ENCODE measurements around the gene NOVA2.

NOVA2 gene

DNA sequence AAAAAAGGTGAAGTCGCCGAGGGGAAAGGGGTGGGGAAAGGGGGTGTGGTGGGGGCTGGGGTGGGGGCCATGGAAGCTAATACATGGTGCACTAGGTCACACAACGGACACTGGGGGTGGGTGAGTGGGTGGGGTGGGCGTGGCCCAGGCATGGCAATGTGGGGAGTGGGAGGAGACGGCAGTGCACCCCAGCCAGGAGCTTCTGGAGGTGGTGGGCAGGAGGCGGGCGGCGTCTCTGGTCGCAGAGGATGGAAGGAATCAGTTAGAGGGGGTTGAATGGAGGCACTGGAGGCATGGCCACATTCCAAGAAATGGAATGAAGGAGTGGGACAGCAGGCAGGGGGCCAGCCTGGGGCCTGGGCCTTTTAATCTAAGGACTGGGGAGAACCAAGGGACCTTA, 39.9 kb downstream of the NOVA2 start:
- no peak for DNase-seq (ENCODE audit: low read depth)
- H3K4me3 ChIP-seq (ENCODE audit: low read depth, low read length) = no peak overlapping the region

DNA sequence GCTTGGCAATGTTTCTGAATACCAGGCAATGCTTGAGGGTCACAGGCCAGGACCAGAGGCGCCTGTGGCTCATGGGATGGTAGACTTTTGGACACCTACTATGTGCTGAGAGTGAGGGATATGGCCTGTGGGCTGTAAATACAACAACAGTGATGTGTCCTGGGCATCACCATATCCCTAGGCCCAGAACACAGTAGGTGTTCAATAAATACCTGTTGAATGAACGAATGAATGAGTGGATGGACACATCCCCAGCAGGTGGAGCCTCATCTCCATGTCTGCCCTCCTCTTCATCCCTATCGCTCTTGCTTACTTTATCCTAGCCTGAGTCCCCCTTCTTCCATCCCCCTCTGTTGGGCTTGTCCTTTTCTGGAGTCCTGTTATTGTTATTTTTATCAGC, 42.6 kb downstream of the NOVA2 start:
- no peak overlapping the region for H3K4me3 ChIP-seq (ENCODE audit: low read depth, low read length)
- DNase-seq (ENCODE audit: low read depth) = no peak

DNA sequence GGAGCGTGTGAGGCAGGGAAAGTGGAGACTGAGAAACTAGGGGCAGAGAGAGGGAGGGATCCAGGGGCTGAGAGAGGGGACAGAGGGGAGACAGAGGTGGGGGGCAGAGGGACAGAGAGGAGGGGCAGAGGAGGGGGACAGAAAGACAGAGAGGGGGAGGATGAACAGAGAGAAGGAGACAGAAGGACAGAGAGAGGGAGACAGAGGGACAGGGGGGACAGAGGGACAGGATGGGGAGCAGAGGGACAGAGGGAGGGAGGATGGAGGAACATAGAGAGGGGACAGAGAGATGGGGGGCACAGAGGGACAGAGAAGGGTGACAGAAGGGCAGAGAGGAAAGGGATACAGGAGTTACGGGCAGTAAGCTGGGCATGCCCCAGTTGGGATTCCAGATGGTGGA, 44.4 kb downstream of the NOVA2 start:
- H3K4me3 ChIP-seq (ENCODE audit: low read depth, low read length) = no peak overlapping the region
- DNase-seq (ENCODE audit: low read depth) = no peak

DNA sequence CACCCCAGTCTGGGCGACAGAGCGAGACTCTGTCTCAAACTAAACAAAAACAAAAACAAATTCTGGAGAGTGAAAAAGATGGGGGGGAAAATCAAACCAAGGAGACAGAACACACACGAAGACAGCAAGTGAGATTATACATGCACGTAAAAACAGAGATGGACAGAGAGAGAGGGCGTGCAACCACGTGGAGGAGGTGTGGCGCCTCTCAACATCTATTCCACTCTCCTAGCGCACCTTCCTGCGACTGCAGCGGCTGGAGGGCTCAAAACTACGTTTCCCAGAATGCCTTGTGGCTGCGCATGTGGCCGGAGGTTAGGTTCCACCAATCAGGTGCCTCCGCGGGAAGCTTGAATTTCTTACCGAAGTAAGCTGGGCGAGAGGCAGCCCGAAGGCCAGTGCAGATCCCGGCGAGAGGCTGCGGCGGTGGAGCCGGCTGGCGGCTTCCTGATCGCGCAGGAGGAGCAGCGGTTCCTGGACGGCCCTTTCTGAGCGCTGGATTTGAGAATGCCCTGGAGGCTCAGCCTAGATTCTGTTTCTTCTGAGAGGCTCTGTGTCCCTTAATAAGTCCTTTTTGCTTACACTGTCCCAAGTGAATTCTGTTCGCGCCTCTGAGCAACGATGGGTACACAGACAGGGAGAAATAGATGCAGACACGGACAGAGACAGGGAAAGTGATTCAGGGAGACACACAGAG, 46.0 kb downstream of the NOVA2 start:
- no peak overlapping the region for H3K4me3 ChIP-seq (ENCODE audit: low read depth, low read length)
- peak; percentile 36 for DNase-seq (ENCODE audit: low read depth)

DNA sequence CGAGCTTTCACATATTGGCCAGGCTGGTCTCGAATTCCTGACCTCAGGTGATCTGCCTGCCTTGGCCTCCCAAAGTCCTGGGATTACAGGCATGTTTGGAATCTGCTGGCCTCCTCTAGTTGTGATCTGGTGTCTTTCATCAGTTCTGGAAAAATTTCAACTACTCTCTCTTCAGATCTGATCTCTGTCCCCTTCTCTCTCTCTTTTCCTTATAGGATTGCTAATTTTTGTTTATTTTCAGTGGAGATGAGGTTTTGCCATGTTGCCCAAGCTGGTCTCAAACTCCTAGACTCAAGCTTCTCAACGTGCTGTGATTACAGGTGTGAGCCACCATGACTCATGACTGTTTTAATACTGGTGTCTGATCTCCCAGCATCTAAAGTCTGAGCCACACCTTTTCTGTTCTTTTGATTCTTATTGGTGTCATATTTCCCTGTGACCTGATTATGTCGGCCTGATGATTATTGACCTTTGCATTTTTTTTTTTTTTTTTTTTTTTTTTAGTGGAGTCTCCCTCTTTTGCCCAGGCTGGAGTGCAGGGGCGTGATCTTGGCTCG, 48.7 kb downstream of the NOVA2 start:
- DNase-seq (ENCODE audit: low read depth) = no peak
- no peak overlapping the region for H3K4me3 ChIP-seq (ENCODE audit: low read depth, low read length)

DNA sequence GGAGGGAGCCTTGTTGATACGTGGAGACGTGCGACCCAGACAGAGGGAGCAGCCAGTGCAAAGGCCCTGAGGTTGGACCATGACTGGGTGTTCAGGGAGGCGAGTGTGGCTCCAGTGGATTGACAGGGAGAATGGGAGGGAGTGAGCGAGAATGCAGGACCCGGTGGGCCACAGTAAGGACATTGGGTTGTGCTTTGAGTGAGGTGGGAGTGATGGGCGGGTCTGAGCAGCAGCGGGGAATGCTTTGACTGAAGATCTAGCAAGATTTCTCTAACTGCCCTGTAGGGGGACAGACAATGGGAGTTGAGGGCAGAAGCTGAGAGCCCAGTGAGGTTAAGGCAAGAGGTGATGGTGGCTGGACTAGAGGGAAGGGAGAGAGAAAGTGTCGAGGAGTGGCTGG, 51.4 kb downstream of the NOVA2 start:
- no peak for DNase-seq (ENCODE audit: low read depth)

DNA sequence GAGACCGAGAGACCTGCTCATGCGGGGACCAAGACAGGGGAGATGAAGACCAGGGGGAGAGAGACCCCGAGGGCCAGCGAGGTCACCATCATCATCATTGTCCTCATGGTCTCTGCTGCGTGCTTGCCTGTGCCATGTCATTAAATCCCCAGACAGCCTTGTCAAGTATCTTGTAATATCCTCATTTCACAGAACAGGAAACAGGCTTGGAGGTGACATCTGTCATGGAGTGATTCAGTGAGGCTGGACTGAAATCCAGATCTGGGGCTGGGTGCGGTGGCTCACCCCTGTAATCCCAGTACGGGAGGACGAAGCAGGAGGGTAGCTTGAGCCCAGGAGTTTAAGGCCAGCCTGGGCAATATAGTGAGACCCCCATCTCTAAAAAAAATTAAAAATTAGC, 53.2 kb downstream of the NOVA2 start:
- no peak for DNase-seq (ENCODE audit: low read depth)
- H3K4me3 ChIP-seq (ENCODE audit: low read depth, low read length) = no peak overlapping the region

More for the DNA sequence above, 51.4 kb downstream of the NOVA2 start:
- H3K4me3 ChIP-seq (ENCODE audit: low read depth, low read length) = no peak overlapping the region

DNA sequence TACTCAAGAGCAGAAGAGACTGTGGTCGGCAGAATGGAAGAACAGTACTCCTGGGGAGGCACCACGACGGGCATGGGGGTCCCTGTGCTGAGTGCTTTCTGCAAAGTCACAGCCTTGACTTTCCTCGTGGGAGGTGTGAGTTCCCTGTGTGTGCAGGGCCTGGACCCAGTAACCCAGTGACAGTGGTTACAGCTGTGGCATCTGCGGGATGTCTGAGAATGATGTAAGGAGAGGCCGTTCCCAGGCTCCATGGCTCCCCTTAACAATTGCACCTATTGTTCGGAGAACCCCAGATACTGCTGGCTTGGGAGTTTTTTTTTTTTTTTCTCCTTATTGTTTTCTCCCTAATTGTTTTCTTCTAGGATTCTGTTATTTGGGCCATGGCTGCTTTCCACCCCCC, 54.0 kb downstream of the NOVA2 start:
- no peak for DNase-seq (ENCODE audit: low read depth)
- no peak overlapping the region for H3K4me3 ChIP-seq (ENCODE audit: low read depth, low read length)

DNA sequence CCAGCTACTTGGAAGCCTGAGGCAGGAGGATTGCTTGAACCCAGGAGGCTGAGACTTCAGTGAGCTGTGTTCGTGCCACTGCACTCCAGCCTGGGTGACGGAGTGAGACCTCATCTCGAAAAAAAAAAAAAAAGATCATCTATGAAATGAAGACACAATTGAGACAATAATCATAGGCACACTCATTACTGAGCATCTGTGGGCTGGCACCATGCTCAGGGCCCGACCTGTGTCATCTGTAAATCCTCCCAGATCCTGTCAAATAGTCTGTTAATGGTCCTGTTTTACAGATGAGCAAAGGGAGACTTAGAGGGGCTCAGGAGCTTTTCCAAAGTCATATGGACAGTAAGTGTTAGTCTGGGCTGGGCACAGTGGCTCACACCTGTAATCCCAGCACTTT, 54.9 kb downstream of the NOVA2 start:
- no peak overlapping the region for H3K4me3 ChIP-seq (ENCODE audit: low read depth, low read length)
- no peak for DNase-seq (ENCODE audit: low read depth)

DNA sequence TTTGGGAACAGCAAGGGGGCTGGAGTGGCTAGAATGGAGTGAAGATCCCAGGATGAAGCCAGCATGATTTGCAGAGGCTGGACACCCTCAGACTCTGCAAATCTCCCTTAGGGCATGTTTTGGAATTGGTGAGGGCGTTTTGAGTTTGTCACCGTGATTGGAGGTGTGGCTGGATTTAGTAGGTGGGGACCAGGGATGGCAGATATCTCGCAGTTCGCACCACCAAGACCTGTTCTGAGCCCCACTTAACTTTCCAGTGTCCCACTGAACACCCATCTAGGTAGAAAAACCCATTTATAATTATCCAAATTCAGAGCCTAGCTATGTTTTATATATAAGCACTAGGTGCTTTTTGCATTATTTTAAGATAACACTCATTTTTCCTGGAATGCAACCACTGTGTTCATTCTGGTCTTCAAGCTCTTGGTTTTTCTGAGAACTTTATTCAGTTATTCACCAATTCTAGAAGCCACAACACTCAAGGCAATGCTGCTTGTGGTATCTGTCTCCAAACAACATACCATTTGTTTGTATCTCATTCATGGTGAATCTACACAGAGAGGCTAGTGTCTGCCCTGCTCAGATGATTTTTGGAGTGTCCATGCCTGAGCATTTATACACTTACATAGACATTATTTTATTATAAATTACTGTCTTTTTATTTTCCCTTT, 56.1 kb downstream of the NOVA2 start:
- no peak for DNase-seq (ENCODE audit: low read depth)
- no peak overlapping the region for H3K4me3 ChIP-seq (ENCODE audit: low read depth, low read length)

DNA sequence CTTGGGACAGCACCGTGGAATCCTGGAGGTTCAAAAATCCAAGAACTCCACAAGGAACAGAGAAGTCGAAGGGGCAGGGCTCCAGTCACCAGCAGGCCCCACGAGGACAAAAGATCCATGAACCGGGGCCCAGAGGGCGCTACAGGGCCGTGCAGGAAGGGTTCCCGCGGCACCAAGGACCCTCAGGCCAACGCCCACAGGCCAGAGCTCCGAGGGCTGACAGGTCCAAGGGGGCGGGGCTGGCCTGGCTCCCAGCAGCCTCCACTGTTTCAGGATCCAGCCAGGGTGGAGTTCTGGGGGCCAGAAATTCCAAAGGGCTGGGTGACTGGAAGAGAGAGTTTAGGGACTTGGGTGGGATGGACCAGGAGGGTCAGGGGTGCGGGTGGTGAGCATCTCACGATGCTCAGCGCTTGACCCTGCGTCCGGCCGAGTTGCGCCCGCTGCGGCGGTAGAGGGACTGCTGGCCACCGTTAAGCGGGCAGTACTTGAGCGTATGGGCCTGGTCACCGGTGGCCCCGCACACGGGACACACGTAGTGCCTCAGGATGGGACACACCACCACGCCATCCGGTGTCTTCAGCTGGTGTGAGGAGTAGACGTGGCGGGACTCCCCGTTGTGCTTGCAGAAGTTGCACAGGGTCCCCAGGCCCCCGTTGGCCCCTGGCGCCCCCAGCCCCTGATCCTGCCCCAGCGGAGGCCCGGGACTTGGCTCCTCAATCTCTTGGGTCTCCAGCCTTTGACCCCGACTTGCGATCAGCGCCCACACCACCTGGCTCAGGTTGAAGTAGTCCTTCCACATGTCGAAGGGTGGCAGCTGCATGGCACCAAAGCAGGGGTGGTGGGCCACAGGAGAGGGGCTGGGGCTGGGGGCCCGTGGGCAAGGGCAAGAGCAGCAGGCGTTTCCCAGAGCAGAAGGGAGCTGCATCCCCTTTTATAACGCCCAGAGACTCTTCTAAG, 59.5 kb downstream of the NOVA2 start, which contains the start of gene NANOS2:
TSS of gene NANOS2 (minus strand) at position 905 of the 957 bp plus-strand sequence. CDS start at position 820, 85 bp downstream.
- H3K4me3 ChIP-seq (ENCODE audit: low read depth, low read length) = no peak within 1 kb of the TSS
- DNase-seq (ENCODE audit: low read depth) = no peak

DNA sequence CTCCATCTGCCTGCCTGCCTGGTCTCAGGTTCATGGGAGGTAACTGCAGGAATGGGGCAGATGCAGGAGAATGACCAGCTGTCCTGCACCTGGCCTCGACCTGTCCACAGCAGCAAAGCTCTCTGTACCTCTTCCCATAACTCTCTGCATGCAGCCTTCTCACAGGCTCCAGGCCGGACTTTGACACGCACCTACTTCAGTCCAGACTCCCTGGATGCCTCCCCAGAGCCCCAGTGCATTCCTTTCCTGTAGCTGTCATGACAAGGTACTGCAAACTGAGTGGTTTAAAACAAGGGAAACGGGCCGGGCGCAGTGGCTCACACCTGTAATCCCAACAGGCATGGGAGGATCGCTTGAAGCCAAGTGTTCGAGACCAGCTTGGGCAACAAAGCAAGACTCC, 62.4 kb downstream of the NOVA2 start:
- H3K4me3 ChIP-seq (ENCODE audit: low read depth, low read length) = no peak overlapping the region
- no peak for DNase-seq (ENCODE audit: low read depth)

DNA sequence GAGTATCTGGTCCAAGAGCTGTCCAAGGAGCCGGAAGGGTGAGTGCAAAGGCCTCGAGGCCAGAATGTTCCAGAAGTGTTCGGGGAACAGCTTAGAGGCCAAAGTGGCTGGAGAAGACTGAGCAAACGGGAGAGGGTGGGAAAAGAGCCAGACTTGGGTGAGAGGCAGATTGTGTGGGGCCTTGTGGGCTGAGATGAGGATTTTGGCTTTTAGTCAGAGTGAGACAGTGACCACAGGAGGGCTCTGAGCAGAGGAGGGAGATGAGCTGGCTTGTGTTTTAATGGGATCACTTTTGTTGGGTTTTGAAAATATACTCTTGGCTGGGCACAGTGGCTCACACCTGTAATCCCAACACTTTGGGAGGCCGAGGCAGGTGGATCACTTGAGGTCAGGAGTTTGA, 64.7 kb downstream of the NOVA2 start:
- no peak overlapping the region for H3K4me3 ChIP-seq (ENCODE audit: low read depth, low read length)
- no peak for DNase-seq (ENCODE audit: low read depth)

DNA sequence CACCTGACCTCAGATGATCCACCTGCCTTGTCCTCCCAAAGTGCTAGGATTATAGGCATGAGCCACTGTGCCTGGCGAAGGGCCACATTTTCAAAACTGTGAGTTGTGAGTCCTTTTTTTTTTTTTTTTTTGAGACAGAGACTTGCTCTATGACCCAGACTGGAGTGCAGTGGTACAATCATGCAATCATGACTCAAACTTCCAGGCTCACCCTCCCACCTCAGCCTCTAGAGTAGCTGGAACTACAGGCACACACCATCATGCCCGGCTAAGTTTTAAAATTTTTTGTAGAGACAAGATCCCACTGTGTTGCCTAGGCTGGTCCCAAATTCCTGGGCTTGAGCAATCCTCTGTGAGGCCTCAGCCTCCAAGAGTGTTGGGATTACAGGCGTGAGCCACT, 67.4 kb downstream of the NOVA2 start:
- DNase-seq (ENCODE audit: low read depth) = no peak
- H3K4me3 ChIP-seq (ENCODE audit: low read depth, low read length) = no peak overlapping the region

DNA sequence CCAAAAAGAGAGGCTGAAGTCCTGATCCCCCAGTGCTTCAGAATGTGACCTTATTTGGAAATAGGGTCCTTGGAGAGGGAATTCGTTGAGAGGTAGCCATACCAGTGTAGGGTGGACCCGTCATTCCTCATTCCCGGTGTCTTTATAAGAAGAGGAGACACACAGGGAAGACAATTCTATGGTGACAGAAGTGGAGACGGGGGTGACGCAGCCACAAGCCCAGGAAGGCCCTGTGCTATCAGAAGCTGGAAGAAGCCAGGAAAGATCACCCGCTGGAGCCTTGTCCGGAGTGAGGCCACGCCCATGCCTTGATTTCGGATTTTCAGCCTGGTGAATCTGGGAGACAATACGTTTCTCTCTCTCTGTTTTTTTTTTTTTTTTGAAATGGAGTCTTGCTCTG, 68.7 kb downstream of the NOVA2 start:
- no peak overlapping the region for H3K4me3 ChIP-seq (ENCODE audit: low read depth, low read length)
- DNase-seq (ENCODE audit: low read depth) = no peak

DNA sequence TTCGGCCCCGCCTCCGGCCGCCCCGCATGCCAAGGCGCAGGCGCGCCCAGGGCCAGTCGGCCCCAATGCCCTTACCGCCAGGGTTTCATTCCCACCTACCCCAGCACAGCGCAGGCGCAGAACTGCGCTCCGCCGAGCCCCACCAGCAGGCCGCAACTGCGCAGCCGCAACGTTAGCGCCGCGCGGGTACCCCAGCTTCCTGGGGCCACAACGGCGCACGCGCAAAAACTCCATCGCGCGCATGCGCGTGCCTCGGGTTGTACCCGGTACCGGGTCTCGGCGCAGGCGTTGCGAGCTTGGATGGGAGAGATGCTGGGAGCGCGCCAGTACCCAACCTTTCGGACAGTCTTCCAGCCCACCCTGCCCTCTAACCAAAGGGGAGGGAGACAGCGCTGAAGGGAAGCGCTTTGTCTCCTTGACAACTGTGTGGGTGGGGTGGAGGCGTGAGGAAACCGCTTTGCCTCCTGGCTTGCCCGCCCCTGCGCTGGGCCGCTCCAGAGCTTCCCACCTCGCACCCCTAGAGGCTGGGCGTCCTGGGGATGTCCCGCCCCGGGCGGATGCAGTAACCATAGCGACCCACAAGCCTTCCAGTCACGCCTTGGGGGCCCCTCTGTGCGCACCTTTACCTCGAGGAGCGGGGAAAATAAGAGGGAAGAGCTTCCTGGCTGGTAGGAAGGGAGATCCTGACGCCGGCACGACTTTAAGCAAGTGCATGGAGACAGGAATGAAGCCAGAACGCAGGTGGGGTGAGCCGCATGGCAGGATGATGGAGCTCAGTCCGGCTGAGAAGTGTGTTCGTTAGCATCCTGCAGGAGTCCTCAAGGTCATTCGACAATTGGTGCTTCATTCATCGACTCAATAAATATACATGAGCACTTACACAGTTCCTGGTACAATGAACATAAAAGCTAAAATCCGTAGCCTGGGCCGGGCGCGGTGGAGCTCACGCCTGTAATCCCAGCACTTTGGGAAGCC, 70.7 kb downstream of the NOVA2 start:
- DNase-seq (ENCODE audit: low read depth) = peak; percentile 79
- H3K4me3 ChIP-seq (ENCODE audit: low read depth, low read length) = peak overlapping the region; percentile 83

DNA sequence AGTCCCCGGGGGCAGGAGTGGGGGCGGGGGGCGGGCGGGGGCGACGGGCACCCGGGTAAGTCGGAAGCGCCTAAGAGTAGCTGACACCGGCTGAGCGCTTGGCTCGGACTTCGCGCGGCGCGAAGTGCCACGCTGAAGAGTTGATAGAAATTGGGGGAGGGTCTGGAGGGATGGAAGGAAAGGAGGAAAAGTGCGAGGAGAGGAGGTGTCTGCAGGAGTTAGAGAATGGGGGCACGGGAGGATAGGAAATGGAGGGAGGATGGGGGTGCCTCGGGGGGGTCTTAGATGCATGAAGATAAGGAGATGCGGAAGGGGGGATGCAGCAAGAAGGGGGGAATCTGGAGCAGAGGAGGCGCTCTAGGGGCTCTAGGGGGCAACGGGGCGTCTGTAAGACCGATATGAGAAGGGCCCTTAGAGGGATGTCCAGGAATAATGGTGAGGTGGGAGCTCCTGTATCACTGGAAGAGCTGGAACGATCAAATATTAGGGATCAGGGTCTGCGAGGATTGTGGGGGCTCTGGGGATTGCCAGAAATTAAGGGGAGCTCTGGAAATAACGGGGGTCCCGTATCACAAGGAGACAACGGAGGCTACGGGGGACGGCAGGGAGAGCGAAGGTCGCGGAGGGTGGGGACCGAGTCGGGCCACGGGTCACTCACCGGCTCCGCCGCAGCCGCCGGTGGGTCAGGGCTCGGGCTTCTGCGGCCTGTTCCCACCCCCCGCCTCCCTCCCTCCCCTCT, 71.6 kb downstream of the NOVA2 start, which contains the start of gene MYPOP:
TSS of gene MYPOP (minus strand) at position 702 of the 739 bp plus-strand sequence. CDS start 840 bp downstream, outside the sequence.
- H3K4me3 ChIP-seq (ENCODE audit: low read depth, low read length) = peak within 1 kb of the TSS; percentile 83

DNA sequence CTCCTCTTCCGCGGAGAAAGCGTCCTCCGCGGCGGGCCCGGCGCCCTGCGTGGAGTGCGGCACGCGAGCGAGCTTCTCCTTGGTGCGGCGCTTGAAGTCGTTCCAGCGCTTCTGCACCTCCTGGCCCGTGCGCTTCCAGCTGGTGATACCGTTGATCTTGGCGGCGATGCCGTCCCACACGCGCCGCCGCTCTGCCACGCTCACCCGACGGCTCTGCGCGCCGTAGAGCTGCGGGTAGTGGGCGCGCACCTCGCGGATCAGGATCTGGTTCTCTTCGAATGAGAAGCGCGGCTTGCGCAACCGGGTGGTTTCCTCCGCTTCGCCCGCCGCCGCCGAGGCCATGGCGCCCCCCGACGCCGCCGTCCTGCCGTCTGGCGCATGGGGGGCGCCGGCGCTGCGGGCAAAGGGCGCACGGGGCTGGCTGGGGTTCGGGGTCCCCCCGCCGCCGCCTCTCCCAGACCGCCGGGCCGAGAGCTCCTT, 72.2 kb downstream of the NOVA2 start:
- DNase-seq (ENCODE audit: low read depth) = no peak
- H3K4me3 ChIP-seq (ENCODE audit: low read depth, low read length) = peak overlapping the region; percentile 83

More for the DNA sequence above, 71.6 kb downstream of the NOVA2 start, which contains the start of gene MYPOP:
- no peak for DNase-seq (ENCODE audit: low read depth)
